WTC11 (cell line): ENCODE data around the gene ANXA5. TPM values are rescaled to one million over a fixed set of nuclear protein-coding genes. Genes with fewer than 3 reads are reported as not detected.

Experiments
- ATAC-seq: fragments of 200-7000 bp; cut with Tn5 transposase; 2 replicates; pipeline ENCODE4 v1.10.0; 2021; ENCODE audit warnings: mild to moderate bottlenecking, moderate library complexity
- CTCF ChIA-PET: fragments of 300-600 bp; sonication (Branson Sonifier 250); formaldehyde crosslinking; loops from one replicate; lab custom pipeline; 2021; ENCODE audit warnings: antibody characterized with exemption; lab: Charles Lee
- POLR2A ChIA-PET: fragments of 350-600 bp; sonication (Branson Sonifier 250); formaldehyde crosslinking; loops from one replicate; lab custom pipeline; 2021; ENCODE audit warnings: antibody characterized with exemption; lab: Charles Lee
- DNase-seq: peaks from one replicate; pipeline ENCODE4 v3.0.0; 2021; ENCODE audit warnings: low spot score
- H3K27ac Mint-ChIP-seq: 2 replicates; pipeline ENCODE4 v1.8.0; 2021; ENCODE audit warnings: mixed read lengths
- H3K27me3 Mint-ChIP-seq: 2 replicates; pipeline ENCODE4 v1.8.0; 2021; ENCODE audit warnings: low read depth, mild to moderate bottlenecking, moderate library complexity, mixed read lengths
- H3K36me3 Mint-ChIP-seq: 2 replicates; pipeline ENCODE4 v1.8.0; 2021; ENCODE audit warnings: mixed read lengths
- H3K4me1 Mint-ChIP-seq: 2 replicates; pipeline ENCODE4 v1.8.0; 2022; ENCODE audit warnings: mixed read lengths
- H3K4me3 Mint-ChIP-seq: 2 replicates; pipeline ENCODE4 v1.8.0; 2021; ENCODE audit warnings: mild to moderate bottlenecking, moderate library complexity, mixed read lengths
- H3K9me3 Mint-ChIP-seq: 2 replicates; pipeline ENCODE4 v1.8.0; 2021; ENCODE audit warnings: mixed read lengths
- ATF2 ChIP-seq: sonication (generic); formaldehyde crosslinking; IDR thresholded peaks from 2 replicates; pipeline ENCODE4 v1.8.1; 2022; ENCODE audit warnings: low read depth, missing genetic modification reagents, borderline replicate concordance
- ATF3 ChIP-seq: sonication (generic); formaldehyde crosslinking; conservative IDR thresholded peaks from 2 replicates; pipeline ENCODE4 v1.8.1; 2022; ENCODE audit warnings: mild to moderate bottlenecking, missing genetic modification reagents
- CDX4 ChIP-seq: fragments of 250-450 bp; sonication (Bioruptor Pico); IDR thresholded peaks from 2 replicates; pipeline ENCODE4 v1.9.0; 2021; ENCODE audit warnings: moderate library complexity, mild to moderate bottlenecking, inconsistent platforms, borderline replicate concordance
- ELF4 ChIP-seq: sonication (generic); formaldehyde crosslinking; IDR thresholded peaks from 2 replicates; pipeline ENCODE4 v1.8.1; 2022; ENCODE audit warnings: low read depth, mild to moderate bottlenecking, moderate library complexity, missing genetic modification reagents
- EMX1 ChIP-seq: fragments of 250-450 bp; sonication (Bioruptor Pico); IDR thresholded peaks from 2 replicates; pipeline ENCODE4 v1.8.0; 2021; ENCODE audit warnings: mild to moderate bottlenecking
- ETV6 ChIP-seq: sonication (generic); formaldehyde crosslinking; IDR thresholded peaks from 2 replicates; pipeline ENCODE4 v1.8.1; 2022; ENCODE audit warnings: mild to moderate bottlenecking, missing genetic modification reagents
- FOXP1 ChIP-seq: sonication (generic); formaldehyde crosslinking; IDR thresholded peaks from 2 replicates; pipeline ENCODE4 v1.8.0; 2022; ENCODE audit warnings: missing genetic modification reagents, mild to moderate bottlenecking, moderate library complexity, borderline replicate concordance
- HMGXB4 ChIP-seq: sonication (generic); formaldehyde crosslinking; IDR thresholded peaks from 2 replicates; pipeline ENCODE4 v1.8.1; 2023; ENCODE audit warnings: mild to moderate bottlenecking, moderate library complexity, missing genetic modification reagents
- IRF1 ChIP-seq: sonication (generic); formaldehyde crosslinking; IDR thresholded peaks from 2 replicates; pipeline ENCODE4 v1.8.0; 2023; ENCODE audit warnings: missing genetic modification reagents
- JAZF1 ChIP-seq: fragments of 250-450 bp; sonication (Bioruptor Pico); IDR thresholded peaks from 2 replicates; pipeline ENCODE4 v1.9.0; 2021; ENCODE audit warnings: moderate library complexity, mild to moderate bottlenecking, inconsistent platforms
- KAT7 ChIP-seq: sonication (generic); formaldehyde crosslinking; IDR thresholded peaks from 2 replicates; pipeline ENCODE4 v1.8.1; 2023; ENCODE audit warnings: missing genetic modification reagents, mild to moderate bottlenecking, borderline replicate concordance
- MLX ChIP-seq: sonication (generic); formaldehyde crosslinking; IDR thresholded peaks from 2 replicates; pipeline ENCODE4 v1.8.1; 2023; ENCODE audit warnings: mild to moderate bottlenecking, missing genetic modification reagents, moderate library complexity
- NFE2L1 ChIP-seq: sonication (generic); formaldehyde crosslinking; IDR thresholded peaks from 2 replicates; pipeline ENCODE4 v1.8.1; 2023; ENCODE audit warnings: missing genetic modification reagents
- PRRX2 ChIP-seq: fragments of 250-450 bp; sonication (Bioruptor Pico); IDR thresholded peaks from 2 replicates; pipeline ENCODE4 v1.8.0; 2021; ENCODE audit warnings: mild to moderate bottlenecking
- SMAD3 ChIP-seq: sonication (generic); formaldehyde crosslinking; IDR thresholded peaks from 2 replicates; pipeline ENCODE4 v1.8.0; 2022; ENCODE audit warnings: missing genetic modification reagents, mild to moderate bottlenecking, borderline replicate concordance
- SMAD4 ChIP-seq: sonication (generic); formaldehyde crosslinking; IDR thresholded peaks from 2 replicates; pipeline ENCODE4 v1.8.0; 2022; ENCODE audit warnings: mild to moderate bottlenecking, missing genetic modification reagents
- SP1 ChIP-seq: sonication (generic); formaldehyde crosslinking; conservative IDR thresholded peaks from 2 replicates; pipeline ENCODE4 v1.8.1; 2022; ENCODE audit warnings: missing genetic modification reagents
- TCF7 ChIP-seq: sonication (generic); formaldehyde crosslinking; IDR thresholded peaks from 2 replicates; pipeline ENCODE4 v1.8.0; 2022; ENCODE audit warnings: mild to moderate bottlenecking, low read depth, missing genetic modification reagents, moderate library complexity
- TEAD4 ChIP-seq: sonication (generic); formaldehyde crosslinking; IDR thresholded peaks from 2 replicates; pipeline ENCODE4 v1.8.0; 2022; ENCODE audit warnings: mild to moderate bottlenecking, missing genetic modification reagents
- USF1 ChIP-seq: sonication (generic); formaldehyde crosslinking; IDR thresholded peaks from 2 replicates; pipeline ENCODE4 v1.8.0; 2022; ENCODE audit warnings: mild to moderate bottlenecking, missing genetic modification reagents
- ZBTB43 ChIP-seq: sonication (generic); formaldehyde crosslinking; IDR thresholded peaks from 2 replicates; pipeline ENCODE4 v1.8.1; 2023; ENCODE audit warnings: mild to moderate bottlenecking, missing genetic modification reagents
- ZNF121 ChIP-seq: sonication (generic); formaldehyde crosslinking; IDR thresholded peaks from 2 replicates; pipeline ENCODE4 v1.8.0; 2023; ENCODE audit warnings: missing genetic modification reagents
- ZNF232 ChIP-seq: sonication (generic); formaldehyde crosslinking; IDR thresholded peaks from 2 replicates; pipeline ENCODE4 v1.8.0; 2022; ENCODE audit warnings: mild to moderate bottlenecking, missing genetic modification reagents
- ZNF512 ChIP-seq: sonication (generic); formaldehyde crosslinking; IDR thresholded peaks from 2 replicates; pipeline ENCODE4 v1.8.1; 2022; ENCODE audit warnings: missing genetic modification reagents, borderline replicate concordance
- total RNA-seq: library from RNA; stranded (reverse); gene quantifications from 3 replicates; pipeline ENCODE4 v1.2.3, GENCODE V29; 2021

ANXA5 gene
- total RNA-seq, 1 experiment from 2014 or later = 186 TPM

- CTCF ChIA-PET = interaction anchor here (0.6 to 1.4 kb wide), 2 partner anchors 28 to 210 kb away, joined by 3 to 5 read pairs; no protein-coding TSS in a partner anchor
- Mint-ChIP-seq H3K4me1 (0 out of 2 replicates have a peak, but pooled peaks cover 3% of the 10 kb centered on the region), H3K4me3 (no peak overlapping the region), H3K27me3 (peaks cover 2% of the 10 kb centered on the region; the same call in 1 of the 2 replicates), H3K36me3 (no peaks in the 10 kb centered on the region), H3K27ac (no peak overlapping the region)
- DNase-seq = no peak
- ATAC-seq = no peak
- POLR2A ChIA-PET = no interaction called here
- TF ChIP-seq ZNF512 (CRISPR knock-in tag) (no peak), KAT7 (CRISPR knock-in tag) (no peak), SP1 (no peak), ZNF121 (CRISPR knock-in tag) (no peak), SMAD4 (CRISPR knock-in tag) (no peak)
- TF ChIP-seq, all 79 proteins: peak for 0
- peaks cover 1% of the 10 kb centered on the region for H3K9me3 Mint-ChIP-seq
These were observed 27.9 kb upstream of the ANXA5 start for GRCh38 chr4:121724671-121725070.

- POLR2A ChIA-PET = interaction anchor here (0.6 kb wide), 1 partner anchor 42 kb away, joined by 4 read pairs; no protein-coding TSS in a partner anchor
- no peaks in the 10 kb centered on the region for H3K36me3 Mint-ChIP-seq
- 0 out of 2 replicates have a peak, but pooled peaks cover 3% of the 10 kb centered on the region for H3K4me1 Mint-ChIP-seq
- no peak overlapping the region for H3K4me3 Mint-ChIP-seq
- no peak for DNase-seq
- TF ChIP-seq TEAD4 (CRISPR knock-in tag) (no peak), USF1 (CRISPR knock-in tag) (no peak), TCF7 (CRISPR knock-in tag) (no peak), ZNF232 (no peak), EMX1 (CRISPR knock-in tag) (no peak), SMAD3 (CRISPR knock-in tag) (no peak), HMGXB4 (CRISPR knock-in tag) (no peak), ZBTB43 (CRISPR knock-in tag) (no peak), ELF4 (CRISPR knock-in tag) (no peak)
- TF ChIP-seq, all 79 proteins: peak for 0
- Mint-ChIP-seq H3K27me3 (peaks cover 2% of the 10 kb centered on the region; the same call in 1 of the 2 replicates), H3K27ac (no peak overlapping the region), H3K9me3 (no peaks in the 10 kb centered on the region)
- CTCF ChIA-PET = no interaction called here
- no peak for ATAC-seq
These were observed 24.9 kb upstream of the ANXA5 start for GRCh38 chr4:121721700-121722099.

- Mint-ChIP-seq H3K36me3 (no peaks in the 10 kb centered on the region), H3K27me3 (peaks cover 2% of the 10 kb centered on the region; the same call in 1 of the 2 replicates), H3K4me3 (no peak overlapping the region), H3K9me3 (no peaks in the 10 kb centered on the region), H3K4me1 (no peaks in the 10 kb centered on the region), H3K27ac (no peak overlapping the region)
- ChIA-PET CTCF (no interaction called here), POLR2A (no interaction called here)
- ATAC-seq = no peak
- no peak for DNase-seq
- TF ChIP-seq PRRX2 (CRISPR knock-in tag) (no peak), ETV6 (CRISPR knock-in tag) (no peak), ATF2 (CRISPR knock-in tag) (no peak), NFE2L1 (CRISPR knock-in tag) (no peak), IRF1 (CRISPR knock-in tag) (no peak), ATF3 (CRISPR knock-in tag) (no peak), MLX (CRISPR knock-in tag) (no peak), CDX4 (CRISPR knock-in tag) (no peak), FOXP1 (CRISPR knock-in tag) (no peak), JAZF1 (CRISPR knock-in tag) (no peak)
These were observed 23.3 kb upstream of the ANXA5 start for GRCh38 chr4:121720109-121720508.
